Smooth muscle cell of the pulmonary artery (primary cell): ENCODE measurements around the gene LSM10. TPM values are rescaled to one million over a fixed set of nuclear protein-coding genes. Genes with fewer than 3 reads are reported as not detected.

Experiments used
- total RNA-seq: library from RNA; depleted of rRNA; stranded (reverse); fragments of >200 nt; gene quantifications from 2 replicates; pipeline ENCODE4 v1.2.3, GENCODE V29; 2014

The LSM10 gene
- total RNA-seq, result 9.5 and 12.8 TPM in 2 replicates

GRCh38 chr1:36397378-36398230, at the start of gene LSM10:
Gene LSM10, minus strand, starts transcription at chr1:36397908. Its CDS starts 3,779 bp downstream, at chr1:36394129.

DNA sequence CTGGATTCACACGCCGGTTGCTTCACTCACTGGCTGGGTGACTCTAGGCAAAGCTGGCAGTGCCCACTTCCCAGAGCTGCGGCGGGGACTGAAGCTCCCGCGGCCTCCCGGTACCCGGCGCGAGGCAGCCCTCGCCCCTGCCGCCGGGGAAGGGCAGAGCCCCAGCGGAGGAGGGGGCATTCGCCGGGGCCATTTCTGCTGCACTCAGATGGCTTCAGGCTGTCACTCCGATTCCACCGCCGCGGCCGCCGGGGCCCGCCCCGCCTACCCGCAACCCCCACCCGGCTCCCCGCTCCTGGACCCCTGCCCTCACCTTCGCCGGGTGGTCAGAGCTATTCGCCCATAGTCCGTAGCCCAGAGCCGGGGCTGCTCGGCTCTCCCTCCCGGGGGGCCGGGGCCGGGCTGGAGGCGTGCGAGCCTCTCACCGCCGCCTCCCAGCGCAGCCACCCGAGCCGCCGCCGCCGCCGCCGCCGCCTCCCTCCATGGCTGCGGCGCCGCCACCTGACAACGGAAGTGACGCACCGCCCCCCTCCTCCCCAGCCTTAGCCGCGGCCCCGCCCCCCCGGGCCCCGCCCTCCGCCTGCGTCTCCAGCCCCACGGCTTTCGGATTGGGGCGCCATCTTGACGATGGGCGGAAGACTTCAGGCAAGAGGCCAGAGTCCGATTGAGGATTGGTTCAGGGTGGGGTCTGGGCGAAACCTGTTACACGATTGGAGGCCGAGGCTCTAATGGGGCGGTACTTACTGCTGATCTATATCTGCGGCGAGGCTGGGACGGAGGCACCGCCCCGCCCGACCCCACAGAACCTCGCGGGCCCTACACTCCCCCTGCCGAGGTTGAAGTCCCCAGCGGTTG, 12.1 kb downstream of the LSM10 start, which contains the start of gene STK40:
Gene STK40, minus strand, starts transcription at position 515 of the 855 bp plus-strand sequence. CDS start 24,592 bp downstream, outside the sequence.

Other genes with a start within 250 kb of the LSM10 start
- gene TRAPPC3, start 248.4 kb downstream of the LSM10 start, total RNA-seq, result 61.5 and 65.4 TPM in 2 replicates
- gene MAP7D1, start 241.7 kb downstream of the LSM10 start, total RNA-seq, result 81.4 and 103 TPM in 2 replicates
- 88.9 and 101 TPM in 2 replicates for gene THRAP3, start 173.5 kb downstream of the LSM10 start, total RNA-seq
- 10.0 and 13.6 TPM in 2 replicates for gene SH3D21, start 91.5 kb downstream of the LSM10 start, total RNA-seq
- 130 and 131 TPM in 2 replicates for gene EVA1B, start 74.3 kb downstream of the LSM10 start, total RNA-seq
- 15.6 and 18.5 TPM in 2 replicates for gene STK40, start 12.0 kb downstream of the LSM10 start, total RNA-seq
- gene OSCP1, start 52.5 kb upstream of the LSM10 start, total RNA-seq, result 8.6 and 10.1 TPM in 2 replicates
- 39.2 and 41.0 TPM in 2 replicates for gene MRPS15, start 66.5 kb upstream of the LSM10 start, total RNA-seq
- gene CSF3R, start 85.0 kb upstream of the LSM10 start, total RNA-seq, result under 0.01 TPM in 1 of 2 replicates, not detected in the other